Left ventricle myocardium inferior (tissue), 1 donor: Measurements from ENCODE around the gene CCNJL. TPM values are rescaled to one million over a fixed set of nuclear protein-coding genes. Genes with fewer than 3 reads are reported as not detected.

Source experiments
- DNase-seq: peaks from one replicate; pipeline ENCODE4 v3.0.0-alpha.2; 2020
- H3K27ac ChIP-seq: fragments of 200-600 bp; replicated peaks from 2 replicates; pipeline ENCODE4 v1.8.0; 2021
- H3K27me3 ChIP-seq: fragments of 200-600 bp; 2 replicates; pipeline ENCODE4 v1.8.0; 2021; ENCODE audit warnings: low read depth
- H3K36me3 ChIP-seq: fragments of 200-600 bp; 2 replicates; pipeline ENCODE4 v1.8.0; 2021
- H3K4me1 ChIP-seq: fragments of 200-600 bp; 2 replicates; pipeline ENCODE4 v1.8.0; 2021
- H3K4me3 ChIP-seq: fragments of 200-600 bp; 2 replicates; pipeline ENCODE4 v1.8.0; 2021; ENCODE audit warnings: mild to moderate bottlenecking, moderate library complexity
- H3K9me3 ChIP-seq: fragments of 200-600 bp; replicated peaks from 2 replicates; pipeline ENCODE4 v1.8.0; 2021
- CTCF ChIP-seq: fragments of 200-600 bp; IDR thresholded peaks from 2 replicates; pipeline ENCODE4 v1.8.0; 2021; ENCODE audit warnings: antibody characterized with exemption, mild to moderate bottlenecking, borderline replicate concordance
- intact Hi-C: fragments of 100-400 bp; cut with micrococcal nuclease; formaldehyde crosslinking; loops from one replicate; pipeline ENCODE4 v1.11.0; 2022
- total RNA-seq: library from RNA; stranded (reverse); fragmentation: NEBNext Ultra II Directional; extraction: Animal tissue kit (Norgen Biotek cat#: 25700); gene quantifications from one replicate; pipeline ENCODE4 v1.2.1, GENCODE V29; 2021
- donor health status: DM: no; HTN: yes; CAD: no; lungs with severe emphysema.

Gene CCNJL
- total RNA-seq, 1 donor from 2014 or later: 6.5 TPM

- peaks cover 29% of the 10 kb centered on the region for H3K4me1 ChIP-seq
- H3K27ac ChIP-seq: no peak overlapping the region
- DNase-seq: no peak
- intact Hi-C loops: no loop called here
- H3K27me3 ChIP-seq: no peaks in the 10 kb centered on the region
- H3K9me3 ChIP-seq: no peaks in the 10 kb centered on the region
- TF ChIP-seq CTCF: no peak
- no peak overlapping the region for H3K4me3 ChIP-seq
- no peaks in the 10 kb centered on the region for H3K36me3 ChIP-seq
Measured at GRCh38 chr5:160297004-160297403, 15.4 kb downstream of the CCNJL start.

- Histone ChIP-seq H3K4me1 (peaks cover 29% of the 10 kb centered on the region), H3K36me3 (no peaks in the 10 kb centered on the region), H3K27me3 (no peaks in the 10 kb centered on the region), H3K4me3 (no peak overlapping the region), H3K9me3 (no peaks in the 10 kb centered on the region), H3K27ac (no peak overlapping the region)
- intact Hi-C loops: no loop called here
- no peak for DNase-seq
- no peak for TF ChIP-seq CTCF
Measured at GRCh38 chr5:160296496-160296895, 15.9 kb downstream of the CCNJL start.

GRCh38 chr5:160293901-160294561 is 18.3 kb downstream of the CCNJL start:
- H3K9me3 ChIP-seq: no peaks in the 10 kb centered on the region
- peaks cover 41% of the 10 kb centered on the region for H3K4me1 ChIP-seq
- intact Hi-C loops: no loop called here
- peak overlapping the region; percentile 52 for H3K27ac ChIP-seq
- peak; percentile 22 for DNase-seq
- no peaks in the 10 kb centered on the region for H3K36me3 ChIP-seq
- H3K4me3 ChIP-seq: no peak overlapping the region
- TF ChIP-seq CTCF: no peak
- H3K27me3 ChIP-seq: no peaks in the 10 kb centered on the region

GRCh38 chr5:160293386-160293785 is 19.0 kb downstream of the CCNJL start:
- H3K4me1 ChIP-seq: peaks cover 43% of the 10 kb centered on the region
- peak overlapping the region; percentile 52 for H3K27ac ChIP-seq
- H3K4me3 ChIP-seq: no peak overlapping the region
- no peaks in the 10 kb centered on the region for H3K9me3 ChIP-seq
- no peaks in the 10 kb centered on the region for H3K36me3 ChIP-seq
- no peak for DNase-seq
- no peaks in the 10 kb centered on the region for H3K27me3 ChIP-seq
- intact Hi-C loops: no loop called here
- no peak for TF ChIP-seq CTCF

- Histone ChIP-seq H3K9me3 (no peaks in the 10 kb centered on the region), H3K4me3 (no peak overlapping the region), H3K4me1 (peaks cover 54% of the 10 kb centered on the region), H3K36me3 (no peaks in the 10 kb centered on the region), H3K27me3 (no peaks in the 10 kb centered on the region), H3K27ac (no peak overlapping the region)
- no peak for TF ChIP-seq CTCF
- no peak for DNase-seq
- intact Hi-C loops: no loop called here
Measured at GRCh38 chr5:160291467-160291866, 20.9 kb downstream of the CCNJL start.

- H3K27ac ChIP-seq: no peak overlapping the region
- no peak for DNase-seq
- no peak for TF ChIP-seq CTCF
- intact Hi-C loops: no loop called here
- no peak overlapping the region for H3K4me3 ChIP-seq
- H3K36me3 ChIP-seq: no peaks in the 10 kb centered on the region
- no peaks in the 10 kb centered on the region for H3K9me3 ChIP-seq
- H3K27me3 ChIP-seq: no peaks in the 10 kb centered on the region
- peaks cover 61% of the 10 kb centered on the region for H3K4me1 ChIP-seq
Measured at GRCh38 chr5:160290751-160291150, 21.6 kb downstream of the CCNJL start.
